HUES48 (cell line): ENCODE data around the gene CDS2.

Experiments
- H3K27ac ChIP-seq: one replicate; pipeline ENCODE4 v1.7.0; 2013; ENCODE audit warnings: low read depth, low read length, inconsistent platforms
- H3K27me3 ChIP-seq: 2 replicates; pipeline ENCODE4 v1.6.1; 2013; ENCODE audit warnings: mild to moderate bottlenecking, low read length; ENCODE audit not compliant: control insufficient read depth, insufficient read depth
- H3K36me3 ChIP-seq: 2 replicates; pipeline ENCODE4 v1.6.1; 2013; ENCODE audit warnings: low read length; ENCODE audit not compliant: control insufficient read depth, insufficient read depth
- H3K4me1 ChIP-seq: 2 replicates; pipeline ENCODE4 v1.6.1; 2013; ENCODE audit warnings: mild to moderate bottlenecking, low read length; ENCODE audit not compliant: control insufficient read depth, insufficient read depth
- H3K4me3 ChIP-seq: 2 replicates; pipeline ENCODE4 v1.5.1; 2013; ENCODE audit warnings: mild to moderate bottlenecking, low read depth, low read length
- H3K9ac ChIP-seq: 2 replicates; pipeline ENCODE4 v1.6.1; 2013; ENCODE audit warnings: mild to moderate bottlenecking, low read depth, low read length, moderate library complexity
- H3K9me3 ChIP-seq: 2 replicates; pipeline ENCODE4 v1.6.1; 2013; ENCODE audit warnings: low read length; ENCODE audit not compliant: control insufficient read depth, insufficient read depth

Gene CDS2

GRCh38 chr20:5181958-5182357, 55.1 kb downstream of the CDS2 start:
- H3K27ac ChIP-seq = no peak overlapping the region
- no peak overlapping the region for H3K9ac ChIP-seq
- no peaks in the 10 kb centered on the region for H3K27me3 ChIP-seq
- H3K36me3 ChIP-seq = peaks cover 60% of the 10 kb centered on the region
- H3K4me3 ChIP-seq = no peak overlapping the region
- H3K4me1 ChIP-seq = peaks cover 10% of the 10 kb centered on the region
- H3K9me3 ChIP-seq = no peaks in the 10 kb centered on the region

- peaks cover 2% of the 10 kb centered on the region for H3K4me1 ChIP-seq
- H3K4me3 ChIP-seq = no peak overlapping the region
- no peak overlapping the region for H3K27ac ChIP-seq
- H3K9ac ChIP-seq = no peak overlapping the region
- no peaks in the 10 kb centered on the region for H3K27me3 ChIP-seq
- H3K9me3 ChIP-seq = no peaks in the 10 kb centered on the region
- peaks cover 59% of the 10 kb centered on the region for H3K36me3 ChIP-seq
Measured at GRCh38 chr20:5182615-5183254, 55.9 kb downstream of the CDS2 start.

GRCh38 chr20:5183731-5184474, 57.1 kb downstream of the CDS2 start:
- peaks cover 5% of the 10 kb centered on the region; the same call in 1 of the 2 replicates for H3K4me1 ChIP-seq
- H3K9me3 ChIP-seq = no peaks in the 10 kb centered on the region
- H3K27ac ChIP-seq = no peak overlapping the region
- no peak overlapping the region for H3K9ac ChIP-seq
- no peak overlapping the region for H3K4me3 ChIP-seq
- H3K36me3 ChIP-seq = peaks cover 67% of the 10 kb centered on the region
- no peaks in the 10 kb centered on the region for H3K27me3 ChIP-seq

GRCh38 chr20:5184684-5185083, 57.9 kb downstream of the CDS2 start:
- no peak overlapping the region for H3K27ac ChIP-seq
- H3K4me1 ChIP-seq = peaks cover 5% of the 10 kb centered on the region; the same call in 1 of the 2 replicates
- H3K9ac ChIP-seq = no peak overlapping the region
- H3K9me3 ChIP-seq = no peaks in the 10 kb centered on the region
- H3K36me3 ChIP-seq = peaks cover 70% of the 10 kb centered on the region
- H3K4me3 ChIP-seq = no peak overlapping the region
- no peaks in the 10 kb centered on the region for H3K27me3 ChIP-seq

GRCh38 chr20:5187122-5187521, 60.3 kb downstream of the CDS2 start:
- peaks cover 10% of the 10 kb centered on the region; the same call in 1 of the 2 replicates for H3K4me1 ChIP-seq
- no peaks in the 10 kb centered on the region for H3K9me3 ChIP-seq
- no peak overlapping the region for H3K27ac ChIP-seq
- H3K9ac ChIP-seq = no peak overlapping the region
- H3K36me3 ChIP-seq = peaks cover 85% of the 10 kb centered on the region
- no peak overlapping the region for H3K4me3 ChIP-seq
- H3K27me3 ChIP-seq = no peaks in the 10 kb centered on the region

- Histone ChIP-seq H3K27me3 (no peaks in the 10 kb centered on the region), H3K4me1 (peaks cover 10% of the 10 kb centered on the region; the same call in 1 of the 2 replicates)
Measured at GRCh38 chr20:5188736-5189135, 61.9 kb downstream of the CDS2 start.

GRCh38 chr20:5189917-5190316, 63.1 kb downstream of the CDS2 start:
- Histone ChIP-seq H3K9ac (no peak overlapping the region), H3K27me3 (no peaks in the 10 kb centered on the region), H3K4me1 (peaks cover 10% of the 10 kb centered on the region; the same call in 1 of the 2 replicates), H3K36me3 (peaks cover 76% of the 10 kb centered on the region), H3K9me3 (no peaks in the 10 kb centered on the region), H3K4me3 (no peak overlapping the region), H3K27ac (no peak overlapping the region)

More at GRCh38 chr20:5188736-5189135, 61.9 kb downstream of the CDS2 start:
- H3K4me3 ChIP-seq = no peak overlapping the region
- no peak overlapping the region for H3K9ac ChIP-seq
- peaks cover 82% of the 10 kb centered on the region for H3K36me3 ChIP-seq
- no peak overlapping the region for H3K27ac ChIP-seq
- no peaks in the 10 kb centered on the region for H3K9me3 ChIP-seq

- Histone ChIP-seq H3K4me1 (peaks cover 10% of the 10 kb centered on the region; the same call in 1 of the 2 replicates), H3K27me3 (no peaks in the 10 kb centered on the region), H3K9ac (no peak overlapping the region), H3K9me3 (no peaks in the 10 kb centered on the region), H3K27ac (no peak overlapping the region), H3K36me3 (peaks cover 75% of the 10 kb centered on the region), H3K4me3 (no peak overlapping the region)
Measured at GRCh38 chr20:5190444-5190843, 63.6 kb downstream of the CDS2 start.

GRCh38 chr20:5191829-5192569, 65.2 kb downstream of the CDS2 start:
- H3K9ac ChIP-seq = no peak overlapping the region
- H3K4me3 ChIP-seq = no peak overlapping the region
- peaks cover 59% of the 10 kb centered on the region for H3K36me3 ChIP-seq
- no peaks in the 10 kb centered on the region for H3K27me3 ChIP-seq
- peak overlapping the region; percentile 43 for H3K27ac ChIP-seq
- H3K9me3 ChIP-seq = no peaks in the 10 kb centered on the region
- peaks cover 10% of the 10 kb centered on the region; the same call in 1 of the 2 replicates for H3K4me1 ChIP-seq

- H3K4me3 ChIP-seq = no peak overlapping the region
- H3K36me3 ChIP-seq = peaks cover 58% of the 10 kb centered on the region
- no peak overlapping the region for H3K9ac ChIP-seq
- no peaks in the 10 kb centered on the region for H3K9me3 ChIP-seq
- peaks cover 10% of the 10 kb centered on the region; the same call in 1 of the 2 replicates for H3K4me1 ChIP-seq
- H3K27ac ChIP-seq = no peak overlapping the region
- H3K27me3 ChIP-seq = no peaks in the 10 kb centered on the region
Measured at GRCh38 chr20:5192570-5193431, 66.0 kb downstream of the CDS2 start.
